Neuronal stem cell (in vitro differentiated cells): ENCODE results near the gene CLEC17A.

Experiments
- DNase-seq: peaks from one replicate; pipeline ENCODE4 v3.0.0-alpha.2; 2013; ENCODE audit warnings: low spot score
- H2AFZ ChIP-seq: one replicate; pipeline ENCODE4 v1.6.1; 2013; ENCODE audit warnings: mild to moderate bottlenecking, low read length, inconsistent platforms
- H2AK5ac ChIP-seq: 2 replicates; pipeline ENCODE4 v1.6.1; 2013; ENCODE audit warnings: low read depth, mild to moderate bottlenecking, inconsistent platforms, low read length, moderate library complexity, mixed read lengths
- H2BK120ac ChIP-seq: 2 replicates; pipeline ENCODE4 v1.6.1; 2013; ENCODE audit warnings: low read depth, mild to moderate bottlenecking, inconsistent platforms, low read length, moderate library complexity, mixed read lengths
- H2BK12ac ChIP-seq: one replicate; pipeline ENCODE4 v1.6.1; 2013; ENCODE audit warnings: low read length, inconsistent platforms
- H2BK15ac ChIP-seq: 2 replicates; pipeline ENCODE4 v1.6.1; 2013; ENCODE audit warnings: mild to moderate bottlenecking, low read length, inconsistent platforms, mixed read lengths
- H2BK5ac ChIP-seq: one replicate; pipeline ENCODE4 v1.6.1; 2013; ENCODE audit warnings: inconsistent platforms, mild to moderate bottlenecking, low read length, moderate library complexity
- H3K14ac ChIP-seq: one replicate; pipeline ENCODE4 v1.6.1; 2013; ENCODE audit warnings: low read length, inconsistent platforms
- H3K18ac ChIP-seq: 2 replicates; pipeline ENCODE4 v1.6.1; 2013; ENCODE audit warnings: low read length, inconsistent platforms
- H3K23ac ChIP-seq: 2 replicates; pipeline ENCODE4 v1.6.1; 2013; ENCODE audit warnings: low read depth, mild to moderate bottlenecking, mixed read lengths, low read length, inconsistent platforms; ENCODE audit not compliant: poor library complexity
- H3K27ac ChIP-seq: replicated peaks from 3 replicates; pipeline ENCODE4 v1.5.1; 2013; ENCODE audit warnings: low read length, inconsistent platforms
- H3K27me3 ChIP-seq, 3 experiments: 2 replicates each; pipeline ENCODE4 v1.6.1; 2013; ENCODE audit warnings: low read length in 3 of 3, mild to moderate bottlenecking in 2 of 3, inconsistent platforms in 1 of 3, low read depth in 1 of 3, mixed read lengths in 1 of 3, moderate library complexity in 1 of 3; ENCODE audit not compliant: control insufficient read depth in 3 of 3, insufficient read depth in 3 of 3
- H3K36me3 ChIP-seq, 2 donors: replicated peaks in 1 of 2; 2 replicates each; pipeline ENCODE4 v1.6.1; 2013; ENCODE audit warnings: low read length in 2 of 2; ENCODE audit not compliant: control insufficient read depth in 2 of 2, insufficient read depth in 2 of 2
- H3K4ac ChIP-seq: 2 replicates; pipeline ENCODE4 v1.6.1; 2013; ENCODE audit warnings: inconsistent platforms, mild to moderate bottlenecking, low read length, moderate library complexity
- H3K4me1 ChIP-seq, 2 donors: 1 replicate in 1 of 2; 2 replicates in 1 of 2; pipeline ENCODE4 v1.6.1; 2013; ENCODE audit warnings: low read length in 2 of 2, low read depth in 1 of 2; ENCODE audit not compliant: control insufficient read depth in 2 of 2, insufficient read depth in 1 of 2
- H3K4me2 ChIP-seq: one replicate; pipeline ENCODE4 v1.6.1; 2013; ENCODE audit warnings: mild to moderate bottlenecking, low read length, inconsistent platforms; ENCODE audit not compliant: insufficient read depth, poor library complexity, severe bottlenecking
- H3K4me3 ChIP-seq, 2 donors: 2 replicates each; pipeline ENCODE4 v1.5.1; 2013; ENCODE audit warnings: low read length in 2 of 2, mild to moderate bottlenecking in 2 of 2, inconsistent platforms in 1 of 2, moderate library complexity in 1 of 2
- H3K79me1 ChIP-seq: one replicate; pipeline ENCODE4 v1.6.1; 2013; ENCODE audit warnings: low read depth, mild to moderate bottlenecking, inconsistent platforms, low read length, moderate library complexity
- H3K9ac ChIP-seq: one replicate; pipeline ENCODE4 v1.6.1; 2013; ENCODE audit warnings: mild to moderate bottlenecking, low read depth, low read length, inconsistent platforms; ENCODE audit not compliant: poor library complexity
- H3K9me3 ChIP-seq, 2 donors: replicated peaks in 1 of 2; 2 replicates each; pipeline versions ENCODE3 to v1.6.1; 2013; ENCODE audit warnings: low read length in 2 of 2, mild to moderate bottlenecking in 2 of 2, inconsistent platforms in 1 of 2, low read depth in 1 of 2, mixed read lengths in 1 of 2, moderate library complexity in 1 of 2; ENCODE audit not compliant: control insufficient read depth in 2 of 2, insufficient read depth in 1 of 2
- H4K8ac ChIP-seq: one replicate; pipeline ENCODE4 v1.6.1; 2013; ENCODE audit warnings: low read depth, mild to moderate bottlenecking, inconsistent platforms, low read length, moderate library complexity
- H4K91ac ChIP-seq: one replicate; pipeline ENCODE4 v1.6.1; 2013; ENCODE audit warnings: low read length, low read depth, mild to moderate bottlenecking, inconsistent platforms; ENCODE audit not compliant: poor library complexity
- WGBS, 2 donors: extraction: QIAGEN DNeasy Blood & Tissue Kit; methylation state at CpG; one replicate each; pipeline ENCODE4 v1.1.7; 2013; ENCODE audit warnings: missing lambda C conversion rate in 2 of 2, mixed read lengths in 1 of 2; ENCODE audit not compliant: insufficient read length in 2 of 2, insufficient replicate concordance in 1 of 2; ENCODE audit errors: extremely low coverage in 2 of 2; 5-methylcytosine and 5-hydroxymethylcytosine counted together

Gene CLEC17A

DNA sequence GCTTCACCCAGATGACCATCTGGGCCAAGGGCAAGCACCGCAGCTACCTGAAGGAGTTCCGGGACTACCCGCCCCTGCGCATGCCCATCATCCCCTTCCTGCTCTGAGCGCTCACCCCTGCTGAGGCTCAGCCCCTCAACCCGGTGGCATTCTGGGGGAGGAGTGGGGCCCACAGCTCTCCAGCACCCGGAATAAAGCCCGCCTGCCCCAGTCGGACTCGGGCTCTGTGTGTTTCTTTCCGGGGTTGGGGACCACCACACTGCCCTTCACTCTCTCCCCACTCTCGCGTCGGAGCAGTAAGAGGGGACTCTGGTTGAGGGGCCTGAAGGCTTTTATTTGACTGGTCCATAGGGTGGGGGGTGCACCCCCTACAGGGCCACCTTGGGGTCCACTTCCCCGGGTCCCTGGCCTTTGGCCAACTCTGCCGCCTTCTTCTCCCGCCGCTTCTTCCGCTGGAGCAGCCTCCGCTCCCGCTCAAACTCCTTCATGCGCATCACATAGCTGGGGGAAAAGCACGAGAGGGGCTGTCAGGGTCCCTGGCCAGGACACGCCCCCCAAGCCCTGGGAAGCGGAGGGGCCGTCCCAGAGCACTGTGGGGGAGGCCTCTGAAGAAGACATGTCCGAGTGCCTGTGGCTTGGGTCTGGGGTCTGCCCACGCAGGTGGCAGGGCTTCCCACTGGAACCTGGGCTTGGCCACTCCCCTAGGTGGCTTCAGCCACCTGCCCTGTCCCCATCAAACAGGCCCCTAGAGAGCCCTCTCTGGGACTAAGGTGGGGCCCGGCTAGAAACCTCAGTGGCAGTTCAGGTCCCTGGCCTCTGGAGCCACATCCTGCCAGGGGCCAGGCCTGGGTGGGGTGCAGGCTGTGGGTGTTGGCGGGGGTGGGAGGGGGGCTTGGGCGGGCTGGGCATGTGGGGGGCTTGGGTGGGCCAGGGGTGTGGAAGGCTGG lies 16.8 kb upstream of the CLEC17A start:
- Histone ChIP-seq H3K36me3 (peaks cover 14 to 56% of the 10 kb centered on the region in 2 donors), H3K4me3 (no peak overlapping the region), H3K4me2 (no peak overlapping the region), H3K18ac (no peak overlapping the region), H4K8ac (no peak overlapping the region), H2BK12ac (no peak overlapping the region), H3K14ac (no peak overlapping the region), H3K4ac (no peak overlapping the region), H2AFZ (no peak overlapping the region), H3K23ac (no peak overlapping the region), H3K27me3 (no peaks in the 10 kb centered on the region), H3K9me3 (peaks cover 0 to 2% of the 10 kb centered on the region in 2 donors), H3K79me1 (peaks cover 17% of the 10 kb centered on the region), H3K4me1 (peaks cover 2 to 5% of the 10 kb centered on the region in 2 donors), H2AK5ac (no peak overlapping the region), H4K91ac (no peak overlapping the region), H2BK15ac (no peak overlapping the region), H3K27ac (no peak overlapping the region), H2BK5ac (no peak overlapping the region), H3K9ac (no peak overlapping the region), H2BK120ac (no peak overlapping the region)
- no peak for DNase-seq
- no CpG with 5 or more reads among the region's 31 CpGs for WGBS, 2 donors

DNA sequence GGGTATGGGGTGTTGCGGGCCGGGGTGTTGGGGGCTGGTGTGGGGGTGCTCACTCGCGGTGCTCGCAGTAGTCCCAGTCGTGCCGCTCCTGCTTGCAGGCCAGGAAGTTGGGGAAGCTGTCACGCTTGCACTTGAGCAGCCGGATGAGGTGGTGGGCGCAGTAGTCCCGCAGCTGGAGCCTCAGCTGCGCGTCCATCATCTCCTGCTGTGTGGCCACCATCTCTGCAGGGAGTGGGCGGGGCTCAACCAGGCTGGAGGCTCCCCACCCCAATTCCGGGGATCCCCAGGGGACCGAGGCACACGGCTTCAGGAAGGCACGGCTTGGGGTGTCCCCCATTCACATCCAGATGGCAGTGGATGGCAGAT lies 16.2 kb upstream of the CLEC17A start:
- WGBS, 2 donors: no CpG with 5 or more reads among the region's 18 CpGs
- Histone ChIP-seq H3K18ac (no peak overlapping the region), H3K27me3 (peaks cover 0 to 1% (median 0%) of the 10 kb centered on the region in 3 experiments), H3K9me3 (peaks cover 0 to 2% of the 10 kb centered on the region in 2 donors), H3K27ac (no peak overlapping the region), H2AK5ac (no peak overlapping the region), H2BK12ac (no peak overlapping the region), H3K79me1 (peaks cover 24% of the 10 kb centered on the region), H2BK15ac (no peak overlapping the region), H3K4me2 (no peak overlapping the region), H2BK120ac (no peak overlapping the region), H4K91ac (no peak overlapping the region), H2AFZ (no peak overlapping the region), H3K4ac (no peak overlapping the region), H3K36me3 (peaks cover 14 to 56% of the 10 kb centered on the region in 2 donors), H4K8ac (no peak overlapping the region), H3K23ac (no peak overlapping the region), H3K9ac (no peak overlapping the region), H3K4me3 (no peak overlapping the region), H3K14ac (no peak overlapping the region), H3K4me1 (peaks cover 5 to 7% of the 10 kb centered on the region in 2 donors), H2BK5ac (no peak overlapping the region)
- DNase-seq: no peak

DNA sequence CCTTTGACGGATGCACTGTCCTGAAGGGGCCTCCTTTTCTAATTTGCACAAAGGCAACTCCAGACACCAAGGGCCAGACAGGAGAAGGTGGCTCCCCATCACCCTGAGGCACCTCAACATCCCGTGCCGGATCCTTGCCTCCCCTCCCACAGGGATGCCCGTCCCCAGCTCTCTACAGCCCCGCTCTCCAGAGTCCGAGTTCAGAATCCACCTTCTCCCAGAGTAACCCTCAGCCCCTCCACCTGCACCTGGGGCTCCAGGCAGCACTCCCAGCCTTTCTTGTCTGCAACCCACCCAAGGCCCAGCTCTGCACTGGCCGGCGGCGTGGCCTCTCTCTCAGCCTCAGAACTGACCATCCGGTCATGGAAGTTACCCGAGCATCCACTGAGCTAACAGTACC lies 15.8 kb upstream of the CLEC17A start:
- Histone ChIP-seq H3K4ac (no peak overlapping the region), H3K18ac (no peak overlapping the region), H3K9ac (no peak overlapping the region), H3K4me3 (no peak overlapping the region), H3K9me3 (peaks cover 0 to 2% of the 10 kb centered on the region in 2 donors), H3K14ac (no peak overlapping the region), H4K8ac (no peak overlapping the region), H2BK15ac (no peak overlapping the region), H3K23ac (no peak overlapping the region), H2BK5ac (no peak overlapping the region), H3K79me1 (peaks cover 24% of the 10 kb centered on the region), H2AFZ (no peak overlapping the region), H3K4me2 (no peak overlapping the region), H3K36me3 (peaks cover 14 to 52% of the 10 kb centered on the region in 2 donors), H2BK12ac (no peak overlapping the region), H3K27ac (no peak overlapping the region), H3K27me3 (peaks cover 0 to 1% (median 0%) of the 10 kb centered on the region in 3 experiments), H3K4me1 (peaks cover 5 to 7% of the 10 kb centered on the region in 2 donors), H2AK5ac (no peak overlapping the region), H2BK120ac (no peak overlapping the region), H4K91ac (no peak overlapping the region)
- DNase-seq: no peak
- no CpG with 5 or more reads among the region's 11 CpGs for WGBS, 2 donors

DNA sequence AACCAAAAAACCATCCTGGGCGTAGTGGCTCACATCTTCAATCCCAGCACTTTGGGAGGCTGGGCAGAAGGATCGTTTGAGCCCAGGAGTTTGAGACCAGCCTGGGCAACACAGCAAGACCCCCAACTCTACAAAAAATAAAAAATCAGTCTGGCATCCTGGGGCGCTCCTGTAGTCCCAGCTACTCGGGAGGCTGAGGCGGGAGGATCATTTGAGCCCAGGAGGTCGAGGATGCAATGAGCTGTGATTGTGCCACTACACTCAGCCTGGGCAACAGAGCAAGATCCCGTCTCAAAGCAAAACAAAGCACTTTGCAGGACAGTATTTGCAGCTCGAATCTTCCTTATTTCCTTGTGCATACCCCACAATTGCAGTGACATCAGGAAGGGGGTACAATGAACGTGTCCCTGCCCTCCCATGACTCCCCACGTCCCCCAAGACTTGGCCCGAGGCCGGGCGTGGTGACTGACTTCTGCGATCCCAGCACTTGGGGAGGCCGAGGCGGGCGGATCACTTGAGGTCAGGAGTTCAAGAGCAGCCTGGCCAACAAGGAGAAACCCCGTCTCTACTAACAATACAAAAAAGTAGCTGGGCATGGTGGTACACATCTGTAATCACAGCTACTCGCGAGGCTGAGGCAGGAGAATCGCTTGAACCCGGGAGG lies 11.9 kb upstream of the CLEC17A start:
- no peak overlapping the region for H3K18ac ChIP-seq
- no peak overlapping the region for H4K8ac ChIP-seq
- peak overlapping the region; percentile 98 for H2AFZ ChIP-seq
- H2BK5ac ChIP-seq: no peak overlapping the region
- no peak overlapping the region for H3K14ac ChIP-seq
- H3K9ac ChIP-seq: peak overlapping the region; percentile 100
- no peak overlapping the region for H2BK12ac ChIP-seq
- peaks cover 7 to 31% of the 10 kb centered on the region in 2 donors for H3K36me3 ChIP-seq
- peaks cover 5 to 7% of the 10 kb centered on the region in 2 donors for H3K4me1 ChIP-seq
- H3K23ac ChIP-seq: peak overlapping the region; percentile 99
- H3K27me3 ChIP-seq: peaks cover 0 to 1% (median 0%) of the 10 kb centered on the region in 3 experiments
- peaks cover 15% of the 10 kb centered on the region for H3K79me1 ChIP-seq
- H3K4me2 ChIP-seq: peak overlapping the region; percentile 94
- H2BK15ac ChIP-seq: no peak overlapping the region
- no peak overlapping the region for H3K4ac ChIP-seq
- WGBS, 2 donors: no CpG with 5 or more reads among the region's 22 CpGs
- DNase-seq: no peak
- no peak overlapping the region for H2AK5ac ChIP-seq
- no peak overlapping the region for H4K91ac ChIP-seq
- peaks cover 0 to 2% of the 10 kb centered on the region in 2 donors for H3K9me3 ChIP-seq
- H2BK120ac ChIP-seq: no peak overlapping the region
- H3K4me3 ChIP-seq: peak overlapping the region; percentile 97 to 100
- no peak overlapping the region for H3K27ac ChIP-seq
